Measurements from ENCODE around the gene TSHR.
A peak's percentile ranks its signal among the peaks of the same experiment; 100 is the strongest.

Gene TSHR

GRCh38 chr14:80926397-80927082 is 28.9 kb upstream of the TSHR start:
- TF ChIP-seq CTCF (IDR thresholded peaks at IDR 0.05; ENCODE audit: control insufficient read depth, insufficient read depth, low read depth, low read length, missing control alignments), result no peak
- peak; percentile 46 for DNase-seq (ENCODE audit: low read depth)
- no peak overlapping the region for H3K4me3 ChIP-seq (ENCODE audit: control insufficient read depth, low read depth, low read length)

GRCh38 chr14:80927083-80927989 is 28.1 kb upstream of the TSHR start:
- no peak overlapping the region for H3K4me3 ChIP-seq (ENCODE audit: control insufficient read depth, low read depth, low read length)
- TF ChIP-seq CTCF (IDR thresholded peaks at IDR 0.05; ENCODE audit: control insufficient read depth, insufficient read depth, low read depth, low read length, missing control alignments), result peak; percentile 1
- no peak for DNase-seq (ENCODE audit: low read depth)

GRCh38 chr14:80930095-80930494 is 25.3 kb upstream of the TSHR start:
- TF ChIP-seq CTCF (IDR thresholded peaks at IDR 0.05; ENCODE audit: control insufficient read depth, insufficient read depth, low read depth, low read length, missing control alignments), result no peak
- DNase-seq (ENCODE audit: low read depth), result no peak
- no peak overlapping the region for H3K4me3 ChIP-seq (ENCODE audit: control insufficient read depth, low read depth, low read length)

- TF ChIP-seq CTCF (IDR thresholded peaks at IDR 0.05; ENCODE audit: control insufficient read depth, insufficient read depth, low read depth, low read length, missing control alignments), result no peak
- DNase-seq (ENCODE audit: low read depth), result peak; percentile 94
- H3K4me3 ChIP-seq (ENCODE audit: control insufficient read depth, low read depth, low read length), result no peak overlapping the region
Measured at GRCh38 chr14:80930836-80931389, 24.5 kb upstream of the TSHR start.

- no peak overlapping the region for H3K4me3 ChIP-seq (ENCODE audit: control insufficient read depth, low read depth, low read length)
- no peak for TF ChIP-seq CTCF (IDR thresholded peaks at IDR 0.05; ENCODE audit: control insufficient read depth, insufficient read depth, low read depth, low read length, missing control alignments)
- no peak for DNase-seq (ENCODE audit: low read depth)
Measured at GRCh38 chr14:80933282-80933681, 22.1 kb upstream of the TSHR start.

GRCh38 chr14:80933686-80934085 is 21.7 kb upstream of the TSHR start:
- no peak overlapping the region for H3K4me3 ChIP-seq (ENCODE audit: control insufficient read depth, low read depth, low read length)
- no peak for TF ChIP-seq CTCF (IDR thresholded peaks at IDR 0.05; ENCODE audit: control insufficient read depth, insufficient read depth, low read depth, low read length, missing control alignments)

More at GRCh38 chr14:80933686-80934085, 21.7 kb upstream of the TSHR start:
- DNase-seq (ENCODE audit: low read depth), result no peak

All from AG09309 (cell line).